ENCODE results near the gene CCNY.

- TF ChIP-seq, protein P1, sequence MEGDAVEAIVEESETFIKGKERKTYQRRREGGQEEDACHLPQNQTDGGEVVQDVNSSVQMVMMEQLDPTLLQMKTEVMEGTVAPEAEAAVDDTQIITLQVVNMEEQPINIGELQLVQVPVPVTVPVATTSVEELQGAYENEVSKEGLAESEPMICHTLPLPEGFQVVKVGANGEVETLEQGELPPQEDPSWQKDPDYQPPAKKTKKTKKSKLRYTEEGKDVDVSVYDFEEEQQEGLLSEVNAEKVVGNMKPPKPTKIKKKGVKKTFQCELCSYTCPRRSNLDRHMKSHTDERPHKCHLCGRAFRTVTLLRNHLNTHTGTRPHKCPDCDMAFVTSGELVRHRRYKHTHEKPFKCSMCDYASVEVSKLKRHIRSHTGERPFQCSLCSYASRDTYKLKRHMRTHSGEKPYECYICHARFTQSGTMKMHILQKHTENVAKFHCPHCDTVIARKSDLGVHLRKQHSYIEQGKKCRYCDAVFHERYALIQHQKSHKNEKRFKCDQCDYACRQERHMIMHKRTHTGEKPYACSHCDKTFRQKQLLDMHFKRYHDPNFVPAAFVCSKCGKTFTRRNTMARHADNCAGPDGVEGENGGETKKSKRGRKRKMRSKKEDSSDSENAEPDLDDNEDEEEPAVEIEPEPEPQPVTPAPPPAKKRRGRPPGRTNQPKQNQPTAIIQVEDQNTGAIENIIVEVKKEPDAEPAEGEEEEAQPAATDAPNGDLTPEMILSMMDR (conservative IDR thresholded peaks at IDR 0.05; ENCODE audit: low read length) = peak; percentile 100
- TF ChIP-seq EZH2phosphoT487 (IDR thresholded peaks at IDR 0.05; ENCODE audit: borderline replicate concordance, low read depth, low read length) = no peak
Measured at GRCh38 chr10:35563261-35563891, 227.1 kb downstream of the CCNY start.

Measured in OCI-LY7 (cell line).